HG03045 (cell line): ENCODE results near the gene EGR4.

Experiments used
- ATAC-seq: cut with Tn5 transposase; IDR thresholded peaks from one replicate; pipeline ENCODE4 v1.9.1; 2021; ENCODE audit warnings: mild to moderate bottlenecking, moderate library complexity; ENCODE audit not compliant: unreplicated experiment

EGR4 gene

DNA sequence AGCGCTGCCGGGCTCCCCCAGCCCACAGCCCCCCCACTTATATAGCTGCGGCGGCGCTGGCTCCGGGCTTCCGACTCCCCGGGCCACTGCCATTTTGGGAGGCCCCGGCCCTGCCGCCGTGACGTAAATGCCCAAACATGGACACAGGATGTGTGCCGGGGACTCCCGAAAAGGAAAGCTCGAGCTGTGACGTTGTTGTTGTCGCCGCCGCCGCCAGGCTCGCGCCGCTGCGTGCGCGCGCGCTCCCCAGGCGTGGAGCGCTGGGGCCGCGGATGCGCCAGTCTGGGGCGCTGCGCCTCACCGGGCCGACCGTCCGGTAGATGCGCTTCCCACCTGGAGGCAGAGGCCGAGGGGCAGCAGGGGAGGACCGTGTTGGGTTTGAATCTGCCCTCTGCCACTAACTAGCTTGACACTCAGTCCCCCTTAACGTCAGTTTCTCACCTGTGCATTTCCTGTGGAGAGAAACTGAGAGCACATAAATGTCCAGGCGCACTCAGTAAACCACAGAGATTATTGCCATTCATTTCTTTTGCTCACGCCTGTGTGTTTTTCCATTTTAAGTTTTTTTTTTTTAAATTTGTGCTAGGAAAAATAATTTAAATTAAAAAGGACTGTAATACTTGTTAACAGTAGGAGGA, at the start of gene EGR4:
Gene EGR4 (minus strand): TSS at position 15 of the 638 bp plus-strand sequence. CDS start 231 bp downstream, outside the sequence.
- ATAC-seq, result peak; percentile 95

DNA sequence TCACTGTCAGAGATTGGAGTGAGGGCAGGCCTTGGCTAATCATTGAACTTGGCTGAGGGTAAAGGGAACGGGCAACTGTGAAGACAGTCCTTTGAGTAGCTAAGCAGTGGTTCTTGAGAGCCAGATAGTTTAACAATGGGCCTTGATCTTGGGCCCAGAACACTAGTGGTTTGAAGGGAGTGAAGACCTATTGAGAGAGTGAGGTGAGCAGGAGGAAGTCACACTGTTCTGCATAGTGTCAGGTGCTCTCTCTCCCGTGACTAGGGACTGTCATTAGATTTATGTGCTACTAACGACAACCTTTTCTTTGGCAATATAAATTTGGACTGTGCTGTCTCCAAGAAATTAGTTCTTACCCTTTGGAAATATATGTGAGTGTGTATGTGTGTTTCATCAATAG, 47.7 kb upstream of the EGR4 start:
- no peak for ATAC-seq

DNA sequence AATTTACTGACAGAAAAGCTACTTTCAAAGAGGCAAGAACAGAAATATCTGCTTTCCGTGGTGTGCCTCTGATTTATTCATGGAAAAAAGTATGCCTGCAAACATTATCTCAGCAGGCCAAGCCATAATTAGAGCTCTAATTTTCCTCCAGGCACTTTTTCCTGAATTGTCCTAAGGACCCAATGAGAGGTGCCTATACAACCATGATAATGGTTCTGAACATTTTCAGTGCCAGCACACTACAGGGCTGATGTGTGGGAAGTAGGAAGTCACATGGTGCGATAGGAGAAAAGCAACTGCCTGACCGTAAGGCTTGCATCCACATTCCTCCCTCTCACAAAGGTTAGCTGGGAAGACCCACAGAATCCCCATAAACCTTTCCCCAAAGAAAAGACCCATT, 45.9 kb upstream of the EGR4 start:
- ATAC-seq, result no peak

GRCh38 chr2:73337828-73338227, 44.5 kb upstream of the EGR4 start:
- no peak for ATAC-seq

GRCh38 chr2:73334620-73335019, 41.3 kb upstream of the EGR4 start:
- ATAC-seq, result no peak

GRCh38 chr2:73334045-73334444, 40.7 kb upstream of the EGR4 start:
- ATAC-seq, result no peak

DNA sequence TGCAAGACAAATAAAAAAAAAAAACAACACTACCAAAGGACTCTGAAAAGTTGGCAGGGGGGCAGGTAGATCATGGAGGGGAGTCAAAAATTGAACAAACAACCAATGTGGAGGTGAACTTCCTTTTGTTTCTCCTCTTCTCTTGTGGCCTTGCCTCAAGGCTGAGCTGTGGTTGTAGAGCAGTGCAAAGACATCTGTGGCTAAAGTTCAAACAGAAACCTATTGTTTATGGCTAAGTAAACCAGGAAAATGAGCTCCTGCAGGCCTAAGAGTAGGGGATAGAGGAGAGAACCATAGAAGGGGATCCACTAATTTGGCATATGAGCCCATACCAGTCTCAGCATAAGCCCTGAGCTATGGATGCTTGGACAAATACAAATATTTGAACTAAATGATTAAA, 40.2 kb upstream of the EGR4 start:
- no peak for ATAC-seq

DNA sequence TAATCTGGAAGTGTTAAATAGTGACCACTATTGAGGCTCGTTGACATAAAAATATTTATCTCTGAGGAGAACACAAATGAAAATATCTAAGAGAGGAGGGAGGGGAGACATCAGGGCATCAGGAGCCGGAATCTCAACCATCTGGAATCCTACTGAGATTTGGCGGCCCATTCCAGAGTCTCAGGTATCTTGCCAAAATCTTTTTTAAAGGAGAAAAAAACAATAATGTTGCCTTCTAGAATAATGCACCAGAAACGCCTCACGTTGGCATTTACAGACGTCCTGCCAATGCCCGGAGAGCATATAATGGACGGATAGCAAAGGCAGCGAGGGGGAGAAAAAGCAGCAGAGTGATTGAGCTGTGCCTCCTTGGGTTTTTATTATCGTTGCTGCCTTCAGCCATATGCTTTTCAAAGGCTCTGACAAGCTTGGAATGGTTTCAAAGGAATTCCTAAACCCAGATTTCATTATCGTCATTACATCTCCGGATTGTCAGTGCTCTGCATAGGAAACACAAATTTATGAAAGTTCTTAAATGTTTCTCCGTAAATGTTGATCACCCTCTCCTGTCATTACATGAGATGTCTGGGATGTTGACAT, 30.9 kb upstream of the EGR4 start:
- no peak for ATAC-seq

- no peak for ATAC-seq
These were observed 30.2 kb upstream of the EGR4 start for GRCh38 chr2:73323551-73323950.

GRCh38 chr2:73314441-73314840, 21.1 kb upstream of the EGR4 start:
- ATAC-seq, result no peak

DNA sequence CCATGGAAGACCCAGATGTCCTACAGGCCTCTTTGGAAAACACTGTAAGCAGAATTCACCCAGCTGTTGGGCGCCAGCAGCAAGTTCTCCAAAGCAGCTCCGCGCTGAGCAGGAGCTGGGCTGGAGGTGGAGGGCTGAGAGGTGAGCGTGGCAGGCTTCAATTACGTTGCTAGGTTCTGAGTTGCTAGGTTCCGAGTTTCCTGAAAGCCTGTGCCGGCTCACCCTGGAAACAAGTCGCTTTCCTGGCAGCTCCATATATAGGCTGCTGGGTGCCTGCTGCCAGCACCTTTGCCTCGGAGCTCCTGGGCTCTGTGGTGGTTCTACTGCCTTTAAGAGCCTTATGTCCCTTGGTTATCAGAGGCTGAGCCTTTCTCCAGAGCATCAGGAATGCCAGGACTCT, 14.4 kb upstream of the EGR4 start:
- no peak for ATAC-seq

DNA sequence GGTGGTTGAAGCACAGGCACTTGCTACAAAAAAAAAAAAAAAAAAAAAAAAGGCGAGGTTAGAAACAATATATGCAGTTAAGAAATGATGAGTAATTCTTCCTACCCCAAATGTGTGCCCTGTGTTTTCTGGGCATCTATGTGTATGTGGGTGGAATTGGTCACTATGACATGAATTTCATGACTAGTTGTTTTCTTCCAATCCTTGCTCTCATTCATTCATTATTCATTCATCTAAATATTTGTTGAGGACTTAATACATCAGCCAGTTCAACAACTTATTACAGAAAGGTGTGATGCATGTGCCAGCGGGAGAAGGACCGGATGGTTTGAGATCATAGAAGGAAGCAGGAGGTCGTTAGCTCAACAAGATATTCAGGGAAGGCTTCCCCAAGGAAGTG, 8.3 kb upstream of the EGR4 start:
- no peak for ATAC-seq

DNA sequence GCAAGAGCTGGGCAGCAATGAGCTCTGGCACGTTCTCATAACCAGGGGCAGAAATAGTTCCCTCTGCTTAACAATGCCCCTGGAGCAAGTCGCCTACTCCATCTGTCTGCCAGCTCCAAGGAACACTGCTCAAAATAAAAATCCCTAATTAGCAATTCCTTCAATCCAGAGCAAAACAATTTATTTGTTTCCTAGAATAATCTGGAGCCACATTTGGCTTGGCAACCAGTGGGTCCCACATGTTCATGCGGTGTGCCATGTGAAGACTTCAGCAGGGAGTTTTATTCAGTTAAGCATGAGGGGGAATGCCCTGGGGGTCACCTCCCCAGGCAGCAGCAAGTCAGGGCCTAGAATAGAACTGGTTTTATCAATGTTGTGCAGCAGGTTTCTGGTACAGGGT, 7.6 kb upstream of the EGR4 start:
- no peak for ATAC-seq

DNA sequence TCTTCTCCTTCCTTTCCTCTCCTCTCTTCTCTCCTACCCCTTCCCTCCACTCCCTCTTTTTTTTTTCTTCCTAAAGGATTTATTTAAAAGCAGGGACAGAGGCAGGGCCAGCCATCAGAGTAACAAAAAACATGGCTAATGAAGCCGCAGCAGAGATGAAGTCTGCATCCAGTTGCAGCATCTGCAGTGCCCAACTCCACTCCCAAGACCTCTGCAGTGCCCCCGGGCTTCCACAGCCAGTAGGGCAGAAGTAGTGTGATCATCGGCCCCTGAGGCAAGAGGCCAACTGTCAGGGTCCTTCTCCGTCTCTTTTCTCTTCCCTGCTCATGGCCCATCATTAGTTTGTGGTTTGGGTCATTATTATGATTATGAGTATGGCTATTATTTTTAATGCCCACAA, 4.2 kb upstream of the EGR4 start:
- ATAC-seq, result no peak

DNA sequence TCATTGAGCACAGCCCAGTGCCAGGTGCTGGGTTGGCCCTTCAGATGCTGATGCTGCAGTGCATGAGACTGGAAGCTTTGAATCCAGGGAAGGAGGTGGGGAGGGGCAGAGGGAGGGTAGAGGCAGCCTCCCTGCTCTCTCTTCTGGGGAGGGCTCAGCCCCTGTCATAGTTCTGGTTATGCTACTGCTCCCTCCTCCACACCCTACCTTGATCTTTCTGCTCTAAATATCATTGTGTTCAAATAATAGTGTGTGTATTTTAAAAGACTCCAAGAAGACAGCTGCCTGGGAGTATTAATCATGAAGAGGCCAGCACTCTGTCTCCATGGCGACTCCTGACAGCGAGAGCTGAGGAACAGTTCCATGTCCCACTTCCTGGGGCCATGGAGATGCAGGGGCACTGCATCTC, 3.8 kb upstream of the EGR4 start:
- ATAC-seq, result no peak

DNA sequence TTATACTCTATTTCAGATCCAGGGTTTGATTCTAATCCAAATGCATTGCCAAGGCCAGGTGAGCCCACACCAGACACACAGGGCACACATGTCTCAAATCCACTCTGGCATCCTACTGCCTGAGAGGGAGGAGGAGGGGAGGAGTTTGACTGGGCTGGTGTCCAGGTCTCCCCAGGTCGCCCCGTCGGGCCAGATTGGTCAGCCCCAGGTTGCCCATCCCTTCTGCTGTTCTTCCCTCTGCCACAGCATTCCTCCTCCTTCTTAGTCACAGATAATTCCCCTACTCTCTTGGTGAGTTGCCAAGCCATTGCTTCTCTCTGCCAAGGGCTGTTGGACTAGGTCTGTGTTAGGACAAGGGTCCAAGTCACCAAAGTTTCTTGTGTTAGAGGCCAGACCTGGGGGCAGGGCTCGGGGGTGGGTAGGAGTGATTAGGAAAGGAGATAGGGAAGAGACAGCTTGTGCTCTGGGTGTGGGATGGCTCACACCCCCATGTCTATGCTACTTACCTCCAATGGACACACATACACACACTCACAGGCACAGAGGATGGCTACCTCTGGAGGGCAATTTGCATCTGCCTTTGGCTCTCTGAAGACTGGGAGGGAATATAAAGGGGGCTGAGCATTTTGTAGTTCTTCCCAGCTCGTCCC, 2.5 kb upstream of the EGR4 start:
- no peak for ATAC-seq

DNA sequence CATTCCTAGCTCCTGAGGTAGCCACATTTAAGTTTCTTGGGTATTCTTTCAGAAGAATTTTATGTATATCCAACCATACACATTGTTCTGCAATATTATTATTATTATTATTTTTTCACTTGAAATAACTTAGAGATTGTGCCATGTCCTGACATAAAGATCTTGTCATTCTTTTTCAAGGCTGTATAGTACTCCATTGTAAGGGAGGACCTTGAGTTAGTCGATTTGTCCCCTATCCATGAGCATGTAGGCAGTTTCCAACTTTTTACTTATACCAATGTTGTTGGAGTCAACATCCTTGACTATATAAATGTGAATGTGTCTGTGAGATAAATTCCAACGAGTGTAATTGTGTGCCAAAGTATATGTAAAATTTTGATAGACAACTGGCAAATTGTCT, 891 bp upstream of the EGR4 start:
- no peak for ATAC-seq

DNA sequence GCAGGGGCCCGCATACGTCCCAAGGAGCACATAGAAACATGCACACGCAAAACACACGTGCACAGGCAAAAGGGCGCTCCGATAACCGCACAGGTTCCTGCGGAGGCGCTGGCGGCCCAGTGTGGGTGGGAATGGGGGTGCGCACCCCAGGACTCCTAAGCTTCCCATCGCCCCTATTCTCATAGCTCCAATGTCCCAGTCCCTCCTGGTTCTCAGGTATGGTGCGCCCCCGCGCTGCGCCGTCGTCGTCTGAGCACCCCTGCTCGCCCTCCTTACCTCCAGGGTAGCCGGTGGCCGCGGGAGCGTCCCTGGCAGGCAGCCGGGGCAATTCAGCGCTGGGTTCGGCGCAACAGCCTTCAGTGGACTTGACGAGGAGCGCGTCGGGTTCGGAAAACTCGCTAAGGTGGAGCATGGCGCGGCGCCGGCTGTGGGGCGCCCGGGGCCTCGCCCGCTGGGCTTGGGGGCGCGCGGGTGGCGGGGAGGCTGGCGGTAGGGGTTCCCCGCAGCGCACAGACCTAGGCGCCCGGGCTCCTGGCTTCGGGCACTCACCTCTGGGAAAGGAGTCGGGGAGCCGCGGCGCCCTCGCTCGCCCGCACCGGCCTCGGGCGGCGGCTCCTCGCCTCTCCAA, 328 bp downstream of the EGR4 start:
- no peak for ATAC-seq

- no peak for ATAC-seq
These were observed 937 bp downstream of the EGR4 start for GRCh38 chr2:73292316-73292905.

DNA sequence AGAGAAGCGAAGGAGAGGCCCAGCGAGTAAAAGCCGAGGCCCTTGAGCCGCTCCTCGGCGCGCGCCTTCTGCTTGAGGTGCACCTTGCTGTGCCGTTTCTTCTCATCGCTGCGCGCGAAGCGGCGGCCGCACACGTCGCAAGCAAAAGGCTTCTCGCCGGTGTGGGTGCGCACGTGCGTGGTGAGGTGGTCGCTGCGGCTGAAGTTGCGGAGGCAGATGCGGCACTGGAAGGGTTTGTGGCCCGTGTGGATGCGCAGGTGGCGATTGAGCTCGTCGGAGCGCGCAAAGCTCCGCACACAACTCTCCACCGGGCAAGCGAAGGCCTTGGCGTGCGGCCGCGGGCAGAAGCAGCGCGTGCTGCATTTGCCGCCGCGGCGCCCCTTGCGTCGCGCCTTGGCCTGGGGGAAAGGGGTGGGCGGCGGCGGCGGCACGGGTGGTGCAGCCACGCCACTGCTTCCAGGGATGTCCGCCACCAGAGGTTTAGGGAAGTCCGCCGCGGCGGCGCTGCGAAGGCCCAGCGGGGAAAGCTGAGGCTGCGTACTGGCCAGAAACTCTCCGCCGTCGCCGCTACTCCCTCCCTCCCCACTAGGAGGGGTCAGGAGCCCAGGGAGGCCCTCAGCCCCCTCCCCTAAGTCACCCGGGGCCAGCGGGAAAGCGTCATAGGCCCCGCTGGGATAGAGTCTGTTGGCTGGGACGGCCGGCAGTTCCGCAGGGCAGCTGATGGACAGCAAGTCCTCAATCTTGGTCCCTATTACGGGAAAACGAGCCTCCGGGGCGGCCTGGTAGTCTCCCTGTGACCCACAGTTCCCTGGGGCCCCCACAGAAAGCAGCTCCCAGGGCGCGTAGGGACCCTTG, 1.7 kb downstream of the EGR4 start:
- ATAC-seq, result no peak

- ATAC-seq, result no peak
These were observed 2.3 kb downstream of the EGR4 start for GRCh38 chr2:73291093-73291460.
